GM13976 (cell line): ENCODE results near the gene PPP4C.
A peak's percentile ranks its signal among the peaks of the same experiment; 100 is the strongest.

Source experiments
- DNase-seq: peaks from one replicate; pipeline ENCODE4 v3.0.0; 2012; ENCODE audit warnings: low spot score
- CTCF ChIP-seq: IDR thresholded peaks from 2 replicates; pipeline ENCODE4 v1.5.1; 2012; ENCODE audit warnings: borderline replicate concordance, mild to moderate bottlenecking; ENCODE audit not compliant: insufficient read depth; ENCODE audit errors: extremely low read depth, missing control alignments, control extremely low read depth
- in situ Hi-C: fragments of 300-500 bp; cut with MboI; formaldehyde crosslinking; loops from one replicate; pipeline ENCODE4 v1.12.0; 2022; ENCODE audit warnings: low sequenced_read_pairs, mixed read lengths, inconsistent platforms; ENCODE audit not compliant: unreplicated experiment

Gene PPP4C

GRCh38 chr16:30075503-30076275 lies at the start of gene PPP4C:
PPP4C (plus strand) TSS chr16:30075994; CDS start chr16:30076378, 384 bp downstream.
- TF ChIP-seq CTCF: no peak
- in situ Hi-C loops: no loop called here
- peak; percentile 95 for DNase-seq

GRCh38 chr16:30026449-30026848 lies 49.3 kb upstream of the PPP4C start:
- DNase-seq: no peak
- no peak for TF ChIP-seq CTCF
- in situ Hi-C loops: no loop called here

GRCh38 chr16:30027588-30028437 lies 48.0 kb upstream of the PPP4C start:
- TF ChIP-seq CTCF: no peak
- in situ Hi-C loops: no loop called here
- no peak for DNase-seq

GRCh38 chr16:30028438-30029076 lies 47.2 kb upstream of the PPP4C start:
- TF ChIP-seq CTCF: no peak
- no peak for DNase-seq
- in situ Hi-C loops: no loop called here

GRCh38 chr16:30030011-30030685 lies 45.6 kb upstream of the PPP4C start:
- in situ Hi-C loops: no loop called here
- no peak for TF ChIP-seq CTCF
- no peak for DNase-seq
